ENCODE results near the gene RAPGEF2.

The RAPGEF2 gene

GRCh38 chr4:159201168-159201567 lies 98.3 kb downstream of the RAPGEF2 start (continued):
- TF ChIP-seq GLIS3 (CRISPR knock-in tag; IDR thresholded peaks at IDR 0.05): no peak
- no peak for TF ChIP-seq ZFP3 (CRISPR knock-in tag; IDR thresholded peaks at IDR 0.05)
- no peak for TF ChIP-seq PATZ1 (CRISPR knock-in tag; IDR thresholded peaks at IDR 0.05; ENCODE audit: borderline replicate concordance)
- no peak for TF ChIP-seq SNAI2 (CRISPR knock-in tag; IDR thresholded peaks at IDR 0.05)
- TF ChIP-seq CREB5 (CRISPR knock-in tag; IDR thresholded peaks at IDR 0.05; ENCODE audit: low read depth): no peak

GRCh38 chr4:159204566-159204965 lies 101.7 kb downstream of the RAPGEF2 start:
- ATAC-seq: no peak
- TF ChIP-seq GLIS3 (CRISPR knock-in tag; IDR thresholded peaks at IDR 0.05) (no peak), ARNTL (CRISPR knock-in tag; IDR thresholded peaks at IDR 0.05; ENCODE audit: borderline replicate concordance, low read depth) (no peak), TSHZ2 (CRISPR knock-in tag; IDR thresholded peaks at IDR 0.05) (no peak), PPARA (CRISPR knock-in tag; IDR thresholded peaks at IDR 0.05; ENCODE audit: borderline replicate concordance) (no peak), PATZ1 (CRISPR knock-in tag; IDR thresholded peaks at IDR 0.05; ENCODE audit: borderline replicate concordance) (no peak), RARB (CRISPR knock-in tag; IDR thresholded peaks at IDR 0.05) (no peak), ESRRG (CRISPR knock-in tag; IDR thresholded peaks at IDR 0.05) (no peak), ZC3H10 (CRISPR knock-in tag; IDR thresholded peaks at IDR 0.05) (no peak)

GRCh38 chr4:159205466-159205865 lies 102.6 kb downstream of the RAPGEF2 start:
- no peak for ATAC-seq
- TF ChIP-seq OSR1 (CRISPR knock-in tag; IDR thresholded peaks at IDR 0.05): no peak
- no peak for TF ChIP-seq ZNF565 (CRISPR knock-in tag; conservative IDR thresholded peaks at IDR 0.05; ENCODE audit: low read depth)
- TF ChIP-seq PPARA (CRISPR knock-in tag; IDR thresholded peaks at IDR 0.05; ENCODE audit: borderline replicate concordance): no peak
- TF ChIP-seq CSDC2 (CRISPR knock-in tag; IDR thresholded peaks at IDR 0.05): no peak
- TF ChIP-seq TOX (CRISPR knock-in tag; IDR thresholded peaks at IDR 0.05; ENCODE audit: borderline replicate concordance): no peak
- no peak for TF ChIP-seq GLIS3 (CRISPR knock-in tag; IDR thresholded peaks at IDR 0.05)
- no peak for TF ChIP-seq SNAI2 (CRISPR knock-in tag; IDR thresholded peaks at IDR 0.05)
- no peak for TF ChIP-seq CSRNP3 (CRISPR knock-in tag; IDR thresholded peaks at IDR 0.05)
- no peak for TF ChIP-seq ZFP30 (CRISPR knock-in tag; IDR thresholded peaks at IDR 0.05)
- TF ChIP-seq RARB (CRISPR knock-in tag; IDR thresholded peaks at IDR 0.05): no peak
- no peak for TF ChIP-seq ZNF70 (CRISPR knock-in tag; IDR thresholded peaks at IDR 0.05)

GRCh38 chr4:159206427-159206871 lies 103.6 kb downstream of the RAPGEF2 start:
- ATAC-seq: no peak
- TF ChIP-seq ZNF565 (CRISPR knock-in tag; conservative IDR thresholded peaks at IDR 0.05; ENCODE audit: low read depth) (no peak), ARNTL (CRISPR knock-in tag; IDR thresholded peaks at IDR 0.05; ENCODE audit: borderline replicate concordance, low read depth) (no peak)
